HG03103 (cell line): ENCODE results near the gene NEDD9.

ENCODE experiments used
- ATAC-seq: cut with Tn5 transposase; IDR thresholded peaks from one replicate; pipeline ENCODE4 v1.9.1; 2021; ENCODE audit warnings: low read depth; ENCODE audit not compliant: unreplicated experiment

The NEDD9 gene

GRCh38 chr6:11236076-11236750, 3.7 kb upstream of the NEDD9 start:
- no peak for ATAC-seq

GRCh38 chr6:11235062-11235461, 2.6 kb upstream of the NEDD9 start:
- ATAC-seq = no peak

GRCh38 chr6:11233673-11234573, 1.5 kb upstream of the NEDD9 start:
- ATAC-seq = no peak

- ATAC-seq = peak; percentile 9
Measured at GRCh38 chr6:11232770-11233626, 530 bp upstream of the NEDD9 start.

GRCh38 chr6:11231564-11232192, 790 bp downstream of the NEDD9 start:
- no peak for ATAC-seq

- no peak for ATAC-seq
Measured at GRCh38 chr6:11231108-11231463, 1.4 kb downstream of the NEDD9 start.

- ATAC-seq = no peak
Measured at GRCh38 chr6:11230158-11231107, 2.0 kb downstream of the NEDD9 start.

GRCh38 chr6:11229655-11230046, 2.8 kb downstream of the NEDD9 start:
- no peak for ATAC-seq

DNA sequence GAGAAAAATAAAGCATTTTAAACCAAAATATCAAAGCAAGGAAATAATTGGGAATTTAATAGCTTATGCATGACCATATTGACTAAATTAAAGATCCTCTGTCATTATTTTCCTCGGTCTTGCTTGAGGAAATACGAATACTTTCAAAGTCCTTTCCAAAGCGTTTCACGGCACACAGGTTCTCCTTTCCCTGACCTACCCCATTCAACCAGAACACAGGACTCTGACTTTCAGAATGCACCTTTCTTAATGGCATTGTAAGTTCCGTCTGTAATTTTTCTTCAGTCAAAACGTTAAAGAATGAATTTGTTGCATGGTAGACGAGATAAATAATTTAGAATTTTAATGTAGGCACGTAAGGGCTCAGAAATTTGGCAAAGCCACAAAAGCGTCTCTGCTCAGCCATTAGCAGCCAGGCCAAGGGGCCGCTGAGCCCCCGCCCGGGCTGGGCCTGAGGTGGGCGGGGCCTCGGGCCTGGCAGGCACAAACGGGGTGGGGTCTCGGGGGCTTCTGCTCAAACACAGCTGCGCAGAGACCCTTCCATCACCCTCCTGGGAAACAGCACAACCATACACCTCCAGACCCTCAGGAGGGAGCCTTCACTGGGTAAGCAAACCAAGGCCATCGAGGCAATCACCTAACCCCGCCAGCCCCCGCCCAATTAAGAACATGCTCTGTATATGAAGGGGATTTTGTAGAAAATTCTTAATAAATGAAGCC, 3.4 kb downstream of the NEDD9 start:
- ATAC-seq = no peak

DNA sequence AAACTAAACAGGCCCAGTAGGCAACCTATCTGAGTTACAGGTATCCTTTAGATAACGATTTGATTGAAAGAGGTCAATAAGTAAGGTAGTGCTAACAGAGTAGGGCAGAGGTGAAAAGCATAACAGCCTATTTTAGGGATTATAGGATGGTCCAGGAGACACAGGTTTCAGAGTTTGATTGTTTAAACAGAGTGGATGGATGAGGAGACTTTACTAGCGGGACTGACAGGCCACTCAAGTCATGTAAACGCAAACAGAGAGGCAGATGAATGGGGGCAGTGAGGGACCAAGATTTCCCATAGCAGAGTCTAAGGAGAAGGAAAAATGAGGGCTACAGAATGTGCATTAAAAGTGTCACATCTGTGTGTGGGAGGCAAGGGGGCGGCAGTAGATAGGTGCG, 4.8 kb downstream of the NEDD9 start:
- no peak for ATAC-seq

DNA sequence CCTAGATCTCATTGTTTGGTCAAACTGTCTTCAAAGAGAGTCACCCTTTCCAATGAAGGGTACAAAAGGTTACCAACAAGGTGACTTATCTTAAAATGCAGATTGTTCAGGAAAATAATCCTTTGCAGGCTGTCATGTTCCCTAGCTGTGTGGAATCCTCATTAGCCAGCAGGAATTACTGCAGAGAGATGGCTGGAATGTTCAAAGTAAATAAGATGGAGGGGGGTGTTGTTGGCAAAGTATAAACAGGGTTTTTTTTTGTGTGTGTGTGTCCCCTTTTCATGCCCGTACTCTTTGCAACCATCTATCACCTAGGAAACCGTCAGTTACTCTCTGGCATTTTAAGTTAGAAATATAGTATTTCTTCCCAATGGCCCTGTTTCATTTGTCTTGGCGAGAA, 6.5 kb downstream of the NEDD9 start:
- no peak for ATAC-seq

- ATAC-seq = no peak
Measured at GRCh38 chr6:11224966-11225463, 7.5 kb downstream of the NEDD9 start.

GRCh38 chr6:11224252-11224965, 8.1 kb downstream of the NEDD9 start:
- ATAC-seq = no peak

- no peak for ATAC-seq
Measured at GRCh38 chr6:11223286-11223864, 9.1 kb downstream of the NEDD9 start.

DNA sequence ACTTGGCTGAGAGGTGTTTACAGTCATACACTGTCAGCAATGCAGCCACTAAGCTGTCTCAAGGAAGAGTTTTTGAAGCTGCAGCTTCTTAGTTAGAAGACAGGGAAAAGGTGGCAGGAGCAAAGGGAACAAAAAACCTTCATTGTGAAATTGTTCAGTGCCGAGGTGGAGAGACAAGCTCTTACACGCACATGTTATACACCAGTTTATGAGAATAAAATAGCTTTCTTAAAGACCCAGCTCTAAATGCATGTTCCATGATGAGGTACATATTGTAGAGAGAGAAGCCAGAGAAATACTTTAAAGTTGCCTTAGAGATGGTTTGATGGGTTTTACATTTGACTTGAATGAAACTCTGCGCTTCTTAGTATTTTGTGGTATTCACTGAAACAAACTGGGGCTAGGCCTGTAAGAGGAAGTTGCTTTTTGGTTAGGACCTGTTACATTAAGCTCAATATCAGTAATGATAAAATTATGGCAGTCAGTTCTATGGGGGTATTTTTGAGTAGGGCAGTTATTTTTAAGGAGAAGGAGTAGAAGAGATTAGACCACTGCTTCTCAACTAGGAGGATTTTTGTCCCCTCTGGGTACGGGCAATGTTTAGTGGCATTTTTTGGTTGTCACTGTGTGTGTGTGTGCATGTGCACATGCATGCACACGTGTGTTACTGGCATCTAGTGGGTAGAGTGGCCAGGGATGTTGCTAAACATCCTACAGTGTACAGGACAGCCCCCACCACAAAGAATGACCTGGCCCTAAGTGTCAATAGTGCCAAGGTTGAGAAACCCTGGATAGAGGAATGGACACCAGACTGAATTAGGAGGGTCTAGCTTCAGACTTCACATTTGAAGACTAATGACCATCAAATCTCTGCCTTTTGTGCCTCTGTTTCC, 9.8 kb downstream of the NEDD9 start:
- ATAC-seq = no peak

DNA sequence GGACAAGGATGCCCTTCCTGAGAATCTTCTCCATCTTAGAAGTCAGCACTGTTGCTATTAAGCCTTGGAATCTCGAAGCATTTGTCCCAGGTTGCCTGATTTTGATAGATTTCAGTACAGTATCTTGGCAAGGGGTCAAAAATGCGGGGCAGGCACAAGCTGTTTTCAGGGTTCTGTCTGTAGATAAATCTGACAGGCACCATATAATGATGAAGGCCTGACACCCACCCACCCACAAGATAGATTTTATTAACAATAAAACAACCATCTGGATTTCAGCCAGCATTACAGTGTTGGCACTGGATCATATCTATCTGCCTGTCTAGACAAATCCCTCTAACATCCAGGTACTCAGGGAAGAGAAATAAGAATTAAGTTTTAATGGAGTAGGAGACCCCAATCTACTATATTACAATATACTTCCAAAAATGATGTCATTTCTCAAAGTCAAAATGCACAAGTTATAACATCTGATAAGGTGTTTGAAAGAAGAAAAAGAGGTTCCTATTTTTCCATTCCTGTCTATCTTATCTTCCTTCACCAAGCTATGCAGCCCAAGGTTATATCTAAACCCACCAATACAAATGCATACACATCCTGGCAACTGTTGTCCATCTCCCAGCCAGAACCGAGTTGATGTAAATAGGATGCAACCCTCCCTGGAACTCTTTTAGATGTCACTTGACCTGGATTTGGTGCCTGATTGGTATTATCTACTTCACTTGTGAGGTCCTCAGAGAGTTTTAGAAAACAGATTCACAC, 10.7 kb downstream of the NEDD9 start:
- no peak for ATAC-seq
